ENCODE measurements around the gene KCNQ2.

The KCNQ2 gene

GRCh38 chr20:63401384-63402110 lies 70.9 kb downstream of the KCNQ2 start:
- no peak for DNase-seq

- no peak for DNase-seq
Observed at GRCh38 chr20:63400486-63401210, 71.8 kb downstream of the KCNQ2 start.

GRCh38 chr20:63399596-63400375 lies 72.7 kb downstream of the KCNQ2 start:
- no peak for DNase-seq

- DNase-seq = no peak
Observed at GRCh38 chr20:63398744-63399514, 73.5 kb downstream of the KCNQ2 start.

- DNase-seq = no peak
Observed at GRCh38 chr20:63397946-63398450, 74.5 kb downstream of the KCNQ2 start.

DNA sequence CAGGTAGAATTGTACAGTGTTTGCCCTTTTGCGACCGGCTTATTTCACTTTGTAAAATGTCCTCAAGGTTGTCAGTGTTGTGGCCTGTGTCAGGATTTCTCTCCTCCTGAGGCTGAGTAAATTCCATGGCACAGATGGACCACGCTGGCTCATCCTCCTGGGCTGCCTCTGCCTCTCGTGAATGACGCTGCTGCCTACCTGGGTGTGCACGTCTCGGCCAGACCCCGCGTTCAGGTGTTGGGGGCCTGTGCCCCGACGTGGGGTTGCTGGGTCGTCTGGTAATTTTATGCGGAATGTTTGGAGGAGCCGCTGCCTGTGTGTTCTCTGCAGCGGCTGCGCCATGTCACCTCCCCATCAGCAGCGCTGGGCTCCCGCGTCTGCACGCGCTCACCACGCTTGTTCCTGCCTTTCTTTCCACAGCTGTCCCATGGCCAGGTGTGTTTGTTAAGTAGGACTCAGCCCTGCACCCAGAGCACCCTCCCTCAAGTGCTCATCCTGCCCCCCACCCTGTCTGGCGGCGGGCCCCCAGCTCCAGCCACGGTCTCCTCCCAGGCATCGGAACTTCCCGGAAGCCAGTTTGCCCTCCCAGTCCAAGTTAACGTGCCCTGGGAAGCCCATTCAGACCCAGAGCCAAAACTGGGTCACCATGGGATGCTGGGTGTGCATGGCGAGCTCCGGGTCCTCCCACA lies 75.2 kb downstream of the KCNQ2 start:
- DNase-seq = no peak

DNA sequence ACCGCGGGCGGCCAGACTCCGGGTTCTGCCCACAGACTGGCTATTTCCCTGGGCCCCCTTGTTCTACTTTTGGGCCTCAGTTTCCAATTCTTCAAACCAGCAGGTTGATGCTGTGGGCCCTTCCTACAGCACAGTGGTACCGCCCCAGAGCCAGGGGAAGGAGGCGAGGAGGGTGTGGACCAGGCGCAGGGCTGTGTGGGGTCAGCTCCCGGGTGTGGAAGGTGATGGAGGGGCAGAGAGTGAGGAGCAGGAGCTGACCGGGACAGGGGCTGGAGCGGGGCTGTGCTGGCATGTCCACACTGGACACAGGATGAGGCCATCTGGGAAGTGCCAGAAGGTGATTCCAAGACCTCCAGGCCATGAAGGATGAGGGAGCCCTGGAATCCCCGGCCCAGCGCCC lies 76.2 kb downstream of the KCNQ2 start:
- no peak for DNase-seq

DNA sequence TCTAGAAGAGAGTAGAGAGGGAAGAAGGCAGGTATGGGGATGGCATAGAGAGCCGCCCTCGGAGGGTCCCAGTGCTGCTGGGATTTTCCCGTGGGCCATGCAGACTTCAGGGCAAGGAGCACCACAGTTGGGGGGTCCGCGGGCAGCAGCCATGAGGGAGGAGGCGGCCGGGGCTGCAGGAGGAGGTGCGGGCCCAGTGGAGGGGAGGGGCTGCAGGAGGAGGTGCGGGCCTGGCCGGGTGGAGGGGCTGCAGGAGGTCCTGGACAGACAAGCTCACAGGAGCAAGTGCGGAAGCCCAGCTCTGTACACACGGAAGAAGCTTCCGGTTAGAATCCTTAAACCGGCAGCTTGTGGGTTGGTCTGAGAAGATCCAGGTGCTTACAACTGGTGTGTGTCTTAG lies 76.7 kb downstream of the KCNQ2 start:
- DNase-seq = no peak

DNA sequence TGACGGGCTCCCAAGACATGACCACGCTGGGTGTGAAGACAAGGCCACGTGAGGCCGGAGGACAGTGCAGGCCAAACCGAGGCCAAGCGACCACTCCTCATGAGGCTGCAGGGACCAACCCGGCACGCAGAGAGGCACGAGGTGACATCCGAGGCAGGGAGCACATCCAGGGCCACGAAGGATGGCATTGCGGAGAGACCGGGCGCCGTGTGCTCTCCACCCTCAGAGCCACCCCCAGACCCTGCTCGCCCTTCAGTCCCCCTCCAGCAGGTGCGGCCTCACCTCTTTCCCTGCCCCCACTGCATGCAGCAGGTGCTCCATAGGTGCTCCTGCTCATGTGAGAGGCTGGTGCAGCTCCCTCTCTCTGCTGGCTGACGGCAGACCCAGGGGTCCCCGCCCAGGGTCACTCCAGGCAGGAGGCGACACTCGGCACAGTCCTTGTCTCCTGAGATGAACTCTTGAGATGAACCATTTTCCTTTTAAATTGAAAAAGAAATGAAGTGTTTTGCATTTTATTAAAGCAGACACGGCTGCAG lies 77.5 kb downstream of the KCNQ2 start:
- DNase-seq = no peak

GRCh38 chr20:63394069-63394919 lies 78.2 kb downstream of the KCNQ2 start:
- no peak for DNase-seq

DNA sequence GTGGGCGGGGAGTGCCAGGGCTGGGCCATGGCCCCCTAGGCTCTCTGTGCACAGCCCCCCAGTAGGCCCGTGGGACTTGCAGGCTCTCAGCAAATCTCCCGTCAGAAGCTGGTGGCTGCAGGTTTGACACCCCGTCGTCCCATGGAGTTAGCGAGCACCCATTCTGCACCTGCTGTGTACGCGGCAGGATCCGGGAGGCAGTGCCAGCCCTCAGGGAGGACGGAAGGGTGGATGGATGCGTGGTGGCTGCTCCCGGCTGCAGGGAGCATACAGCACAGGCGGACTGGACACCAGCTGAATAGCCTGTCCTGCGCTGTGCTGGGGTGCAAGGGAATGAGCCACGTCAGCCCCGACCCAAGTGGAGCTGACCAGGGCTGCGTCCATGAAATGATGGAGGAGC lies 78.9 kb downstream of the KCNQ2 start:
- no peak for DNase-seq

DNA sequence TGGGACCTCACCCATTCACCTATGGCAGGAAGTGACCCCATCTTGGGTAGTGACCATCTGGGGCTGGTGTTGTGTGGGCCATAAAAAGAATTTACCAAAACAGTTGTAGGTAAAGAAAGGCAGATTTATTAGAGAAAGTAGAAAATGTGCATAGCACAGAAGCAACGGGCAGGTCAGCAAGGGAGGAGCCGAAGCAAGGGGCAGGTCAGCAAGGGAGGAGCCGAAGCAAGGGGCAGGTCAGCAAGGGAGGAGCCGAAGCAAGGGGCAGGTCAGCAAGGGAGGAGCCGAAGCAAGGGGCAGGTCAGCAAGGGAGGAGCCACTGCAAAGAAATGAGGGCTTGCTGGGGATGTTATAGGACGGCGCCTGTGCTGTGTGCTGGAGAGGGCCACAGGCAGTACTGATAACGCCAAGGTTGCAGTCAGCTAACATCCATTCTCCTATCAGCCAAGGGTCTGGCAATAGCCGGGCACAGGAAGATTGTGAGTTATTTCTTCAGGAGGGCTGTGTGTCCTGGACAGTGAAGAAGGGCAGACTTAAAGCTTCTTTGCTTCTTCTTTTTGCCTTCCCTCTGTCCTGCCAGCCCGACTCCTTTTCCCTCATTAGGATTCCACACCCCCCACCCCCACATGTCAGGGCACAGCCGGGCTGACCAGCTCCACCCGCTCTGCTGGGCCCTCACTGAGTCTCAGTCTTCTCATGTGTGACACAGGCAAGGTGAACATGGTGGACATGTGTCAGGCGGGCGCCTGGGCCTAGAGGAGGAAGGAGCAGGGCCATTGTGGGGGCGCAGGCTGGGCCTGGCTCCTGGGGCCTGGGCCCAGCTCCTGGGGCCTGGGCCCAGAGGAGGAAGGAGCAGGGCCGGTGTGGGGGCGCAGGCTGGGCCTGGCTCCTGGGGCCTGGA lies 79.7 kb downstream of the KCNQ2 start:
- DNase-seq = no peak

DNA sequence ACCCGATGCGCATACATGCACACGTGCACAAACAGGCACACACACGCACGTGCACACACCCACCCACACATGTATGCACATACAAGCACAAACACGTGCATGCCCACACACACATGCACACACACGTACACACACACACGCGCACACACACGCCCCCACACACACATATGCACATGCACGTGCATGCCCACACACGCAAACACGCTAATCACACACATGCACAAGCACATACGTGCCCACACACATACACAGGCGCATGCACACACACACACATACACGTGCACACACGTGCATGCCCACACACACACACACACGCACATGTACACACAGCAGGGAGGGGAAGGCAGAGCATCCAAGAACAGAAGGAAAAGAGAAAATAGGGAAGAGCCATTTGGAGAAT lies 84.5 kb downstream of the KCNQ2 start:
- DNase-seq = no peak

DNA sequence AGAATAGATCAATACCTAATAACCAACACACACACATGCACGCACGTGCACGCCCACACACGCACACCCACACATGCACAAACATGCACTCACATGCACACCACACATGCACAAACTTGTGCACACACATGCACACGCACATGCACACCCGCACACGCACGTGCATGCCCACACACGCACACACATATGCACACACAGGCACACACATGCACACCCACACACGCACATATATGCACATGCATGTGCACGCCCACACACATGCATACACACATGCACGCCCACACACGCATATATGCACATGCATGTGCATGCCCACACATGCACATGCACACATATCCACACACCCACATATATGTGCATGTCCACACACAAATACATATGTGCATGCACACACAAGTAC lies 85.1 kb downstream of the KCNQ2 start:
- no peak for DNase-seq

- no peak for DNase-seq
Observed at GRCh38 chr20:63386491-63386890, 86.0 kb downstream of the KCNQ2 start.

DNA sequence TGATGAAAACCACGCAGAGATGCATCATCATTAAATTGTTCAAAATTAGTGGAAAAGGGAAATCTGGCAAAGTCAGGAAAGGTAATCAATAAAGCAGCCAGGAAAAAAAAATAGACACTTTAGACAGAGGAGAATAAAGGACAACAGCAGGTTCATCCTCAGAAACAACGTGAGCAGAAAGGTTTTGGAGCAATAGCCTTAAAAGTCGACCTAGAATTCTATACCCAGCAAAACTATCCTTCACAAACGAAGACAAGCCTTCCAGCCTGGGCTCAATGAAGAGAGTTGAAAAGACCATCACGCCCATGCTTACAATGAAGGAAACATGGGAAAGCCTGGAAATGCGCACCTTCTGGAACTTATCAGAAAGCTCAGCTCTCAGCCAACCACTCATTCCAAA lies 86.6 kb downstream of the KCNQ2 start:
- DNase-seq = no peak

DNA sequence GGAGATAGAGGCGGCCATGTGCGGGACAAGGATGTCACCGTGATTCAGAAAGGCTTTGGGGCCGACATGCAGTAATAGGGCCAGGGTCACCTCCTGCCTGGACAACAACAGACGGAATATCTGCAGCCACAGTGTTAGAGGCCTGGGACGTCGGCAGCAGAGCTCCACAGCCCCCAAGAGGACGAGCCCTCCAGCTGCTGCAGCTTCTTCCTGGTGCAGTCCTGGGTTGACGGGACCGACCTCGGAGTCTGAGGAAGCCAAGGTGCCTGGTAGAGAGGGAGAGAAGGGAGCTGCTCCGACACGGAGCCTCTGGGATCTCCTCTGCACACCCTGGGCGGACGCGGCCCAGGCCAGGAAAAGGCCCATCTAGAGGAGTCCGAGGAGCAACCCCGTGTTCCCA lies 88.1 kb downstream of the KCNQ2 start:
- DNase-seq = no peak

DNA sequence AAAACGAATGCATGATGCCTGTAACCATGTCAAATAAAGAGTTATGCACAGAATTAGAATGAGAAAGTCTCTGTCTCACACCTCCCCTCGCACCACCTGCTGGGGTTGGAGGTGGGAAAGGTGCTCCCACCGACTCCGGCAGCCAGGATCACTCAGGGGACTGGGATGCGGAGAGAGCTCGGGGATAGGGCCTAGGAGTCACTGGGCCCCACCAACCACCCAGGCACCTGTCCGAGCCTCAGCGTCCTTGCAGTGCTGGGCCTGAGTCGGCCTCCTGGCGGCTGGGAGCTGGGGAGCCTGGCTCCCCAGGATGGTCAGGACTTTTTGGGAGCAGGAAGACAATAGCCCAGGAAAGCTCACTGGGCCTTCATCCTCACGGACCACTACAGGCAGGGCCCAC lies 88.9 kb downstream of the KCNQ2 start:
- no peak for DNase-seq

- no peak for DNase-seq
Observed at GRCh38 chr20:63382551-63383300, 89.7 kb downstream of the KCNQ2 start.

Data from midbrain (tissue), 1 donor.